HTR-8/SVneo (cell line): ENCODE results near the gene IRF9.
A peak's percentile ranks its signal among the peaks of the same experiment; 100 is the strongest.
"Not testable (repeated sequence)": the region's sequence is repeated elsewhere in the genome, so short reads cannot be mapped to it uniquely, and the experiment has no call there.

Experiments
- DNase-seq: peaks from one replicate; pipeline ENCODE4 v3.0.0; 2011; ENCODE audit warnings: low spot score, mixed read lengths; ENCODE audit not compliant: insufficient read length
- FAIRE-seq: peaks from 2 replicates; lab custom pipeline; 2011; peaks lifted over from hg19 to GRCh38; lab: Jason Lieb, UNC

Gene IRF9

GRCh38 chr14:24188251-24189058 lies 27.4 kb downstream of the IRF9 start, which contains the start of gene IPO4:
TSS of gene IPO4 (minus strand) at chr14:24188816. CDS start at chr14:24188787, 29 bp downstream.
- DNase-seq (peak; percentile 90), FAIRE-seq (no peak)

GRCh38 chr14:24189059-24189375 lies 28.0 kb downstream of the IRF9 start:
- DNase-seq = no peak
- no peak for FAIRE-seq

- no peak for FAIRE-seq
- DNase-seq = no peak
These were observed 28.4 kb downstream of the IRF9 start for GRCh38 chr14:24189460-24189859.

GRCh38 chr14:24190416-24190815 lies 29.4 kb downstream of the IRF9 start:
- FAIRE-seq = no peak
- no peak for DNase-seq

- no peak for DNase-seq
- FAIRE-seq = no peak
These were observed 31.9 kb downstream of the IRF9 start for GRCh38 chr14:24192933-24193332.

- DNase-seq = no peak
- no peak for FAIRE-seq
These were observed 33.3 kb downstream of the IRF9 start for GRCh38 chr14:24194186-24194872.

- no peak for DNase-seq
- no peak for FAIRE-seq
These were observed 33.8 kb downstream of the IRF9 start for GRCh38 chr14:24194873-24195185.

GRCh38 chr14:24195186-24196070 lies 34.4 kb downstream of the IRF9 start, which contains the start of gene TM9SF1:
TSS of gene TM9SF1 (minus strand) at chr14:24195441. CDS start at chr14:24195019, 422 bp downstream.
- peak; percentile 66 for DNase-seq
- FAIRE-seq = no peak

- FAIRE-seq = no peak
- peak; percentile 20 for DNase-seq
These were observed 35.3 kb downstream of the IRF9 start for GRCh38 chr14:24196071-24197055.

- no peak for DNase-seq
- FAIRE-seq = no peak
These were observed 36.0 kb downstream of the IRF9 start for GRCh38 chr14:24197056-24197450.

- DNase-seq (no peak), FAIRE-seq (no peak)
These were observed 37.9 kb downstream of the IRF9 start for GRCh38 chr14:24198814-24199524.

- DNase-seq, FAIRE-seq: not testable (repeated sequence)
These were observed 41.5 kb downstream of the IRF9 start for GRCh38 chr14:24202538-24202937.

- FAIRE-seq, DNase-seq: not testable (repeated sequence)
These were observed 42.3 kb downstream of the IRF9 start for GRCh38 chr14:24203249-24203886.

- DNase-seq (no peak), FAIRE-seq (no peak)
These were observed 43.4 kb downstream of the IRF9 start for GRCh38 chr14:24204163-24205146.

- no peak for FAIRE-seq
- DNase-seq = no peak
These were observed 45.4 kb downstream of the IRF9 start for GRCh38 chr14:24206260-24207103.

- FAIRE-seq (no peak), DNase-seq (no peak)
These were observed 46.1 kb downstream of the IRF9 start for GRCh38 chr14:24207104-24207551.
